ENCODE data around the gene CDC42EP5.

- TF ChIP-seq POLR2AphosphoS5 (IDR thresholded peaks at IDR 0.05) = no peak
- TF ChIP-seq, protein P1, sequence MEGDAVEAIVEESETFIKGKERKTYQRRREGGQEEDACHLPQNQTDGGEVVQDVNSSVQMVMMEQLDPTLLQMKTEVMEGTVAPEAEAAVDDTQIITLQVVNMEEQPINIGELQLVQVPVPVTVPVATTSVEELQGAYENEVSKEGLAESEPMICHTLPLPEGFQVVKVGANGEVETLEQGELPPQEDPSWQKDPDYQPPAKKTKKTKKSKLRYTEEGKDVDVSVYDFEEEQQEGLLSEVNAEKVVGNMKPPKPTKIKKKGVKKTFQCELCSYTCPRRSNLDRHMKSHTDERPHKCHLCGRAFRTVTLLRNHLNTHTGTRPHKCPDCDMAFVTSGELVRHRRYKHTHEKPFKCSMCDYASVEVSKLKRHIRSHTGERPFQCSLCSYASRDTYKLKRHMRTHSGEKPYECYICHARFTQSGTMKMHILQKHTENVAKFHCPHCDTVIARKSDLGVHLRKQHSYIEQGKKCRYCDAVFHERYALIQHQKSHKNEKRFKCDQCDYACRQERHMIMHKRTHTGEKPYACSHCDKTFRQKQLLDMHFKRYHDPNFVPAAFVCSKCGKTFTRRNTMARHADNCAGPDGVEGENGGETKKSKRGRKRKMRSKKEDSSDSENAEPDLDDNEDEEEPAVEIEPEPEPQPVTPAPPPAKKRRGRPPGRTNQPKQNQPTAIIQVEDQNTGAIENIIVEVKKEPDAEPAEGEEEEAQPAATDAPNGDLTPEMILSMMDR (IDR thresholded peaks at IDR 0.05) = no peak
- no peak for TF ChIP-seq POLR2A (IDR thresholded peaks at IDR 0.05)
These were observed 836 bp upstream of the CDC42EP5 start for GRCh38 chr19:54473892-54474372.
